GM12878 (cell line): ENCODE results near the gene ZFTA. TPM values are rescaled to one million over a fixed set of nuclear protein-coding genes. Genes with fewer than 3 reads are reported as not detected.

Source experiments
- ATAC-seq: fragments of 200-7000 bp; cut with Tn5 transposase; 3 replicates; pipeline ENCODE4 v1.9.1; 2020; ENCODE audit warnings: mild to moderate bottlenecking, moderate library complexity
- BruUV-seq: library from RNA; stranded (reverse); fragments of 400-500 nt; replicated peaks from 2 replicates; lab custom pipeline; 2021; lab: Mats Ljungman, UMichigan
- CTCF ChIA-PET: fragments of 300-600 bp; sonication (Branson Sonifier 250); formaldehyde crosslinking; extraction: SDS; loops from one replicate; lab custom pipeline; 2021; ENCODE audit warnings: inconsistent platforms; lab: Yijun Ruan, JAX
- POLR2A ChIA-PET: fragments of 350-600 bp; formaldehyde crosslinking; extraction: SDS; loops from one replicate; lab custom pipeline; 2021; ENCODE audit warnings: inconsistent platforms; lab: Charles Lee
- RAD21 ChIA-PET: fragments of 300-600 bp; sonication (Branson Sonifier 250); formaldehyde crosslinking; loops from one replicate; lab custom pipeline; 2023; ENCODE audit warnings: antibody characterized with exemption; ENCODE audit not compliant: unreplicated experiment; lab: Charles Lee
- SMC1A ChIA-PET: fragments of 300-600 bp; sonication (Branson Sonifier 250); formaldehyde crosslinking; loops from one replicate; lab custom pipeline; 2023; ENCODE audit not compliant: unreplicated experiment, uncharacterized antibody; lab: Charles Lee
- DNase-seq: peaks from one replicate; pipeline ENCODE4 v3.0.0-alpha.2; 2011; ENCODE audit warnings: low read depth, low spot score
- FAIRE-seq: peaks from 3 replicates; lab custom pipeline; 2011; peaks lifted over from hg19 to GRCh38; lab: Jason Lieb, UNC
- H2AFZ ChIP-seq: 2 replicates; pipeline ENCODE4 v1.6.0; 2011; ENCODE audit warnings: low read depth, low read length, control low read depth; ENCODE audit not compliant: control insufficient read depth
- H3K27ac ChIP-seq: 2 replicates; pipeline ENCODE4 v1.5.1; 2011; ENCODE audit warnings: control low read depth; ENCODE audit not compliant: control insufficient read depth, insufficient read depth
- H3K27me3 ChIP-seq, 2 experiments: replicated peaks in 1 of 2; 2 replicates each; pipeline versions ENCODE4 v1.6.0 to v1.6.1; 2011; ENCODE audit warnings: low read length in 1 of 2; ENCODE audit not compliant: control insufficient read depth in 2 of 2, insufficient read depth in 2 of 2
- H3K36me3 ChIP-seq, 2 experiments: 2 replicates each; pipeline ENCODE4 v1.5.1; 2011; ENCODE audit warnings: low read length in 1 of 2; ENCODE audit not compliant: control insufficient read depth in 2 of 2, insufficient read depth in 2 of 2
- H3K4me1 ChIP-seq: 2 replicates; pipeline ENCODE4 v1.6.1; 2011; ENCODE audit warnings: mild to moderate bottlenecking, low read length, moderate library complexity, mixed read lengths; ENCODE audit not compliant: control insufficient read depth, insufficient read depth
- H3K4me2 ChIP-seq: 2 replicates; pipeline ENCODE4 v1.6.0; 2011; ENCODE audit warnings: control low read depth; ENCODE audit not compliant: control insufficient read depth, insufficient read depth
- H3K4me3 ChIP-seq: fragments of 200-600 bp; sonication (generic); 2 replicates; pipeline ENCODE4 v1.5.1; 2016
- H3K79me2 ChIP-seq: 2 replicates; pipeline ENCODE4 v1.6.0; 2011; ENCODE audit warnings: low read length; ENCODE audit not compliant: control insufficient read depth, insufficient read depth
- H3K9ac ChIP-seq: 2 replicates; pipeline ENCODE4 v1.8.0; 2011; ENCODE audit warnings: low read length, control low read depth, mixed read lengths; ENCODE audit not compliant: control insufficient read depth, insufficient read depth
- H3K9me3 ChIP-seq: replicated peaks from 3 replicates; pipeline ENCODE4 v1.5.1; 2011; ENCODE audit warnings: mild to moderate bottlenecking, low read length; ENCODE audit not compliant: control insufficient read depth, insufficient read depth
- H4K20me1 ChIP-seq: 2 replicates; pipeline ENCODE4 v1.6.0; 2011; ENCODE audit not compliant: control insufficient read depth, insufficient read depth
- FOS ChIP-seq: IDR thresholded peaks from 3 replicates; pipeline ENCODE4 v1.6.1; 2011; ENCODE audit warnings: borderline replicate concordance; ENCODE audit not compliant: insufficient read length; ENCODE audit errors: extremely low read depth
- IRF3 ChIP-seq: fragments of 450-650 bp; IDR thresholded peaks from 2 replicates; pipeline ENCODE4 v1.6.1; 2014; ENCODE audit warnings: mild to moderate bottlenecking
- RAD21 ChIP-seq: IDR thresholded peaks from 2 replicates; pipeline ENCODE4 v1.6.1; 2011; ENCODE audit warnings: mild to moderate bottlenecking, low read depth, low read length, moderate library complexity; ENCODE audit not compliant: insufficient read depth
- WGBS: methylation state at CpG from one replicate; pipeline ENCODE4 v1.1.6; 2016; ENCODE audit warnings: low lambda C conversion rate; ENCODE audit not compliant: insufficient replicate concordance, insufficient coverage; ENCODE audit errors: missing lambda C conversion rate; 5-methylcytosine and 5-hydroxymethylcytosine counted together
- in situ Hi-C: fragments of 300-500 bp; cut with MboI; formaldehyde crosslinking; loops from 9 replicates; pipeline ENCODE4 v1.14.3; 2018; ENCODE audit warnings: mixed read lengths
- intact Hi-C: fragments of 100-400 bp; cut with micrococcal nuclease; formaldehyde crosslinking; loops from one replicate; pipeline ENCODE4 v1.14.2; 2022; ENCODE audit not compliant: unreplicated experiment
- polyA plus RNA-seq, 11 experiments: library from polyadenylated mRNA; depleted of rRNA in 4 of 11; unstranded in 6 of 11; stranded (reverse) in 5 of 11; fragments of >200 nt; fragmentation: Nextera tagmentation in 4 of 11; fragmentation: Illumina TruSeq in 1 of 11; extraction: Ambion mirVana in 4 of 11; extraction: Trizol in 1 of 11; gene quantifications; 1 replicate in 1 of 11; 2 replicates in 10 of 11; pipeline versions ENCODE4 v1.2.1 to v1.2.3, GENCODE V29; 2011 to 2016; ENCODE audit warnings: inconsistent platforms in 2 of 11, missing spikeins in 2 of 11, low read depth in 1 of 11
- total RNA-seq, 4 experiments: library from RNA; depleted of rRNA in 3 of 4; stranded (reverse); fragments of >200 nt in 3 of 4; fragmentation: Illumina TruSeq in 1 of 4; extraction: Trizol in 1 of 4; gene quantifications; 2 replicates each; pipeline versions ENCODE4 v1.2.1 to v1.2.3, GENCODE V29; 2013 to 2021
- TF ChIP-seq, protein P1 (sequence below), 3 experiments: IDR thresholded peaks in 2 of 3; conservative IDR thresholded peaks in 1 of 3; 2 replicates each; pipeline ENCODE4 v1.5.1; 2011; ENCODE audit warnings: low read depth in 3 of 3, low read length in 3 of 3, mild to moderate bottlenecking in 3 of 3, control low read depth in 2 of 3, moderate library complexity in 2 of 3, inconsistent platforms in 1 of 3, mixed read lengths in 1 of 3; ENCODE audit not compliant: control insufficient read depth in 2 of 3, insufficient read depth in 1 of 3; ENCODE audit errors: extremely low read depth in 1 of 3

ZFTA gene
- total and polyA plus RNA-seq, 10 of the 15 experiments (the other 5 are each of a cell fraction or from before 2014, with no cell fraction given): 0.39 to 7.9 (median 2.2) TPM

- POLR2A ChIA-PET: no interaction called here
- Histone ChIP-seq H3K4me3 (no peak overlapping the region), H3K9me3 (no peaks in the 10 kb centered on the region), H3K27me3 (no peaks in the 10 kb centered on the region), H3K36me3 (peaks cover 0 to 5% of the 10 kb centered on the region in 2 experiments), H3K27ac (no peak overlapping the region), H4K20me1 (no peaks in the 10 kb centered on the region), H3K9ac (no peak overlapping the region), H3K4me1 (no peaks in the 10 kb centered on the region), H3K79me2 (no peaks in the 10 kb centered on the region), H2AFZ (no peak overlapping the region), H3K4me2 (no peak overlapping the region)
- intact Hi-C loops: no loop called here
- FAIRE-seq (no peak), DNase-seq (no peak), ATAC-seq (no peak)
- SMC1A ChIA-PET: no interaction called here
- in situ Hi-C loops: no loop called here
- BruUV-seq: no TSS peak
- CTCF ChIA-PET: interaction anchor here (1.1 kb wide), 1 partner anchor 19 kb away, joined by 3 read pairs; no protein-coding TSS in a partner anchor
- 93% methylated on average over 3 of the region's 3 CpGs for WGBS
- no peak for TF ChIP-seq IRF3
- RAD21 ChIA-PET: no interaction called here
These were observed 21.6 kb downstream of the ZFTA start for GRCh38 chr11:63747011-63747410.

GRCh38 chr11:63745304-63746170 is 23.0 kb downstream of the ZFTA start:
- no peak for DNase-seq
- H3K36me3 ChIP-seq: peaks cover 0 to 5% of the 10 kb centered on the region in 2 experiments; a peak in 3 of 4 replicates
- TF ChIP-seq RAD21: 0 out of 2 replicates have a peak, but pooled peaks have one; percentile 16
- TF ChIP-seq, protein P1, sequence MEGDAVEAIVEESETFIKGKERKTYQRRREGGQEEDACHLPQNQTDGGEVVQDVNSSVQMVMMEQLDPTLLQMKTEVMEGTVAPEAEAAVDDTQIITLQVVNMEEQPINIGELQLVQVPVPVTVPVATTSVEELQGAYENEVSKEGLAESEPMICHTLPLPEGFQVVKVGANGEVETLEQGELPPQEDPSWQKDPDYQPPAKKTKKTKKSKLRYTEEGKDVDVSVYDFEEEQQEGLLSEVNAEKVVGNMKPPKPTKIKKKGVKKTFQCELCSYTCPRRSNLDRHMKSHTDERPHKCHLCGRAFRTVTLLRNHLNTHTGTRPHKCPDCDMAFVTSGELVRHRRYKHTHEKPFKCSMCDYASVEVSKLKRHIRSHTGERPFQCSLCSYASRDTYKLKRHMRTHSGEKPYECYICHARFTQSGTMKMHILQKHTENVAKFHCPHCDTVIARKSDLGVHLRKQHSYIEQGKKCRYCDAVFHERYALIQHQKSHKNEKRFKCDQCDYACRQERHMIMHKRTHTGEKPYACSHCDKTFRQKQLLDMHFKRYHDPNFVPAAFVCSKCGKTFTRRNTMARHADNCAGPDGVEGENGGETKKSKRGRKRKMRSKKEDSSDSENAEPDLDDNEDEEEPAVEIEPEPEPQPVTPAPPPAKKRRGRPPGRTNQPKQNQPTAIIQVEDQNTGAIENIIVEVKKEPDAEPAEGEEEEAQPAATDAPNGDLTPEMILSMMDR (IDR thresholded peaks at IDR 0.05 in 2 of 3, conservative IDR thresholded peaks at IDR 0.05 in 1 of 3; ENCODE audit: control insufficient read depth in 2 of 3, extremely low read depth in 1 of 3, insufficient read depth in 1 of 3, low read depth in 3 of 3, low read length in 3 of 3): peak in 2 of 3 experiments; percentile 16 to 18; a peak in 1 of 6 replicates
- TF ChIP-seq FOS: no peak
- TF ChIP-seq, all 136 proteins: peak for 2
- peak; percentile 45; the same call in 2 of the 3 replicates for ATAC-seq
- POLR2A ChIA-PET: no interaction called here
- Histone ChIP-seq H3K9ac (no peak overlapping the region), H3K4me3 (no peak overlapping the region), H3K4me1 (no peaks in the 10 kb centered on the region), H4K20me1 (no peaks in the 10 kb centered on the region), H3K27me3 (no peaks in the 10 kb centered on the region), H2AFZ (no peak overlapping the region), H3K9me3 (no peaks in the 10 kb centered on the region), H3K27ac (no peak overlapping the region), H3K79me2 (no peaks in the 10 kb centered on the region), H3K4me2 (no peak overlapping the region)
- no TSS peak for BruUV-seq
- CTCF ChIA-PET: interaction anchor here (0.7 to 2.2 kb wide), 4 partner anchors 14 to 402 kb away, joined by 3 to 5 read pairs (median 4); partner anchors contain the start of gene RTN3
- 81% methylated on average over 13 of the region's 13 CpGs for WGBS
- FAIRE-seq: no peak
- intact Hi-C loops: no loop called here
- in situ Hi-C loops: no loop called here
- RAD21 ChIA-PET: no interaction called here
- SMC1A ChIA-PET: no interaction called here
